DMS 273 treated with DMSO at 0.1 percent for 48 hours (cell line): ENCODE data around the gene SLC3A2.

ENCODE experiments used
- DNase-seq: peaks from one replicate; lab custom pipeline; 2025; lab: John Stamatoyannopoulos, UW

Gene SLC3A2

GRCh38 chr11:62880231-62880802, 379 bp upstream of the SLC3A2 start:
- no peak for DNase-seq

GRCh38 chr11:62881579-62882430, 1.1 kb downstream of the SLC3A2 start:
- DNase-seq: no peak

GRCh38 chr11:62882431-62882749, 1.7 kb downstream of the SLC3A2 start:
- no peak for DNase-seq

- DNase-seq: no peak
Measured at GRCh38 chr11:62882788-62883501, 2.2 kb downstream of the SLC3A2 start.

- DNase-seq: no peak
Measured at GRCh38 chr11:62883673-62884072, 3.0 kb downstream of the SLC3A2 start.

- no peak for DNase-seq
Measured at GRCh38 chr11:62885137-62885750, 4.5 kb downstream of the SLC3A2 start.

GRCh38 chr11:62888406-62888805, 7.7 kb downstream of the SLC3A2 start:
- no peak for DNase-seq

GRCh38 chr11:62889126-62889483, 8.4 kb downstream of the SLC3A2 start:
- no peak for DNase-seq

GRCh38 chr11:62889484-62890437, 9.1 kb downstream of the SLC3A2 start:
- DNase-seq: no peak

GRCh38 chr11:62892077-62892922, 11.6 kb downstream of the SLC3A2 start:
- DNase-seq: no peak

GRCh38 chr11:62895501-62895900, 14.8 kb downstream of the SLC3A2 start:
- no peak for DNase-seq

- no peak for DNase-seq
Measured at GRCh38 chr11:62896049-62896448, 15.4 kb downstream of the SLC3A2 start.

GRCh38 chr11:62897311-62897710, 16.6 kb downstream of the SLC3A2 start:
- DNase-seq: no peak

GRCh38 chr11:62898027-62898426, 17.3 kb downstream of the SLC3A2 start:
- no peak for DNase-seq

GRCh38 chr11:62902932-62903331, 22.2 kb downstream of the SLC3A2 start:
- no peak for DNase-seq

GRCh38 chr11:62905296-62905695, 24.6 kb downstream of the SLC3A2 start:
- no peak for DNase-seq

- DNase-seq: peak; percentile 31
Measured at GRCh38 chr11:62905927-62906531, 25.3 kb downstream of the SLC3A2 start.

- DNase-seq: no peak
Measured at GRCh38 chr11:62908468-62909072, 27.9 kb downstream of the SLC3A2 start.

GRCh38 chr11:62909107-62909894, 28.6 kb downstream of the SLC3A2 start:
- DNase-seq: peak; percentile 42
